IMR-90 (cell line): ENCODE data around the gene AK1. TPM values are rescaled to one million over a fixed set of nuclear protein-coding genes. Genes with fewer than 3 reads are reported as not detected.

Source experiments
- ATAC-seq: fragments of 200-7000 bp; cut with Tn5 transposase; 2 replicates; pipeline ENCODE4 v1.9.1; 2020; ENCODE audit warnings: low read depth, mild to moderate bottlenecking, moderate library complexity
- BruUV-seq: library from RNA; stranded (reverse); fragments of 400-500 nt; replicated peaks from 2 replicates; lab custom pipeline; 2021; lab: Mats Ljungman, UMichigan
- CTCF ChIA-PET: fragments of 300-600 bp; formaldehyde crosslinking; extraction: SDS; loops from one replicate; lab custom pipeline; 2021; ENCODE audit warnings: antibody characterized with exemption; lab: Yijun Ruan, JAX
- POLR2A ChIA-PET: fragments of 300-600 bp; sonication (Branson Sonifier 250); formaldehyde crosslinking; loops from one replicate; lab custom pipeline; 2022; ENCODE audit warnings: antibody characterized with exemption; ENCODE audit not compliant: unreplicated experiment; lab: Charles Lee
- DNase-seq: peaks from one replicate; pipeline ENCODE4 v3.0.0; 2013
- H2AFZ ChIP-seq: replicated peaks from 2 replicates; pipeline ENCODE3; 2013; ENCODE audit warnings: low read length, mild to moderate bottlenecking; ENCODE audit not compliant: poor library complexity
- H2AK5ac ChIP-seq: 2 replicates; pipeline ENCODE4 v1.6.1; 2013; ENCODE audit warnings: low read depth, low read length, inconsistent platforms
- H2AK9ac ChIP-seq: replicated peaks from 2 replicates; pipeline ENCODE3; 2013; ENCODE audit warnings: mild to moderate bottlenecking, low read depth, low read length, moderate library complexity; ENCODE audit not compliant: poor library complexity
- H2BK120ac ChIP-seq: 2 replicates; pipeline ENCODE4 v1.6.1; 2013; ENCODE audit warnings: low read depth, low read length, inconsistent platforms
- H2BK15ac ChIP-seq: 3 replicates; pipeline ENCODE4 v1.6.1; 2013; ENCODE audit warnings: low read depth, low read length, inconsistent platforms
- H2BK20ac ChIP-seq: 2 replicates; pipeline ENCODE4 v1.6.1; 2013; ENCODE audit warnings: low read depth, mild to moderate bottlenecking, inconsistent platforms, low read length, moderate library complexity
- H2BK5ac ChIP-seq: 2 replicates; pipeline ENCODE4 v1.6.1; 2013; ENCODE audit warnings: mild to moderate bottlenecking, low read depth, low read length, inconsistent platforms; ENCODE audit not compliant: poor library complexity, severe bottlenecking
- H3K14ac ChIP-seq: replicated peaks from 2 replicates; pipeline ENCODE4 v1.6.1; 2013; ENCODE audit warnings: low read depth, low read length, inconsistent platforms
- H3K18ac ChIP-seq: 2 replicates; pipeline ENCODE4 v1.6.1; 2013; ENCODE audit warnings: low read depth, low read length, control low read depth
- H3K23ac ChIP-seq: 2 replicates; pipeline ENCODE4 v1.6.1; 2013; ENCODE audit warnings: low read depth, low read length, inconsistent platforms
- H3K27ac ChIP-seq: 2 replicates; pipeline ENCODE4 v1.5.1; 2013; ENCODE audit warnings: mild to moderate bottlenecking, control low read depth, low read length; ENCODE audit not compliant: insufficient read depth
- H3K27me3 ChIP-seq: 2 replicates; pipeline ENCODE4 v1.6.1; 2013; ENCODE audit warnings: low read length; ENCODE audit not compliant: control insufficient read depth, insufficient read depth
- H3K36me3 ChIP-seq: 2 replicates; pipeline ENCODE4 v1.6.1; 2013; ENCODE audit warnings: low read length, mixed read lengths; ENCODE audit not compliant: control insufficient read depth, insufficient read depth
- H3K4ac ChIP-seq: 2 replicates; pipeline ENCODE4 v1.6.1; 2013; ENCODE audit warnings: low read depth, low read length, inconsistent platforms
- H3K4me1 ChIP-seq: 2 replicates; pipeline ENCODE4 v1.6.1; 2013; ENCODE audit warnings: low read length, mixed read lengths; ENCODE audit not compliant: control insufficient read depth, insufficient read depth
- H3K4me2 ChIP-seq: 2 replicates; pipeline ENCODE4 v1.6.1; 2013; ENCODE audit warnings: low read depth, mild to moderate bottlenecking, control low read depth, low read length, moderate library complexity
- H3K4me3 ChIP-seq: 2 replicates; pipeline ENCODE4 v1.5.1; 2013; ENCODE audit warnings: low read depth, mild to moderate bottlenecking, control low read depth, low read length, moderate library complexity; ENCODE audit not compliant: insufficient read depth
- H3K56ac ChIP-seq: 2 replicates; pipeline ENCODE4 v1.6.1; 2013; ENCODE audit warnings: low read length, inconsistent platforms; ENCODE audit not compliant: insufficient read depth; ENCODE audit errors: extremely low read depth
- H3K79me1 ChIP-seq, 2 experiments: 2 replicates each; pipeline ENCODE4 v1.6.1; 2013; ENCODE audit warnings: low read length in 2 of 2, inconsistent platforms in 1 of 2, low read depth in 1 of 2
- H3K9ac ChIP-seq: 2 replicates; pipeline ENCODE4 v1.6.1; 2013; ENCODE audit warnings: low read depth, low read length, control low read depth
- H3K9me1 ChIP-seq: 2 replicates; pipeline ENCODE4 v1.6.1; 2013; ENCODE audit warnings: low read length, inconsistent platforms; ENCODE audit not compliant: insufficient read depth
- H3K9me3 ChIP-seq: 2 replicates; pipeline ENCODE4 v1.6.1; 2013; ENCODE audit warnings: low read length; ENCODE audit not compliant: control insufficient read depth, insufficient read depth
- H4K20me1 ChIP-seq: 2 replicates; pipeline ENCODE4 v1.6.1; 2013; ENCODE audit warnings: low read length, inconsistent platforms; ENCODE audit not compliant: insufficient read depth
- H4K5ac ChIP-seq: 2 replicates; pipeline ENCODE4 v1.6.1; 2013; ENCODE audit warnings: mild to moderate bottlenecking, low read depth, low read length, control low read depth
- H4K8ac ChIP-seq, 2 experiments: 2 replicates each; pipeline ENCODE4 v1.6.1; 2013; ENCODE audit warnings: low read depth in 2 of 2, low read length in 2 of 2, control low read depth in 1 of 2, inconsistent platforms in 1 of 2
- H4K91ac ChIP-seq: 2 replicates; pipeline ENCODE4 v1.6.1; 2013; ENCODE audit warnings: low read depth, low read length, inconsistent platforms; ENCODE audit not compliant: insufficient read depth
- BHLHE40 ChIP-seq: fragments of 150-350 bp; IDR thresholded peaks from 2 replicates; pipeline ENCODE4 v1.6.1; 2016; ENCODE audit warnings: mild to moderate bottlenecking, low read depth, low read length
- CHD1 ChIP-seq: IDR thresholded peaks from 2 replicates; pipeline ENCODE4 v1.6.1; 2012; ENCODE audit warnings: low read depth, low read length, improper control_type of control experiment
- FOS ChIP-seq: fragments of 150-350 bp; IDR thresholded peaks from 2 replicates; pipeline ENCODE4 v1.6.1; 2016; ENCODE audit warnings: low read depth, low read length
- MAFK ChIP-seq: IDR thresholded peaks from 2 replicates; pipeline ENCODE4 v1.6.1; 2012; ENCODE audit warnings: low read depth, low read length, improper control_type of control experiment
- RAD21 ChIP-seq: IDR thresholded peaks from 2 replicates; pipeline ENCODE4 v1.6.1; 2012; ENCODE audit warnings: low read length, improper control_type of control experiment
- RCOR1 ChIP-seq: IDR thresholded peaks from 2 replicates; pipeline ENCODE4 v1.6.1; 2012; ENCODE audit warnings: mild to moderate bottlenecking, low read length, improper control_type of control experiment; ENCODE audit not compliant: insufficient replicate concordance
- RFX5 ChIP-seq: IDR thresholded peaks from 2 replicates; pipeline ENCODE4 v1.8.0; 2012; ENCODE audit warnings: low read depth, mild to moderate bottlenecking, low read length, moderate library complexity
- SMC3 ChIP-seq: fragments of 150-350 bp; IDR thresholded peaks from 2 replicates; pipeline ENCODE4 v1.6.1; 2016; ENCODE audit warnings: low read depth, mild to moderate bottlenecking, antibody characterized with exemption, low read length, moderate library complexity
- WGBS, 2 experiments: methylation state at CpG; one replicate each; pipeline versions ENCODE4 v1.1.5 to v1.1.7; 2013; ENCODE audit warnings: missing lambda C conversion rate in 2 of 2; ENCODE audit not compliant: insufficient read length in 1 of 2; ENCODE audit errors: extremely low coverage in 2 of 2; 5-methylcytosine and 5-hydroxymethylcytosine counted together
- dilution Hi-C: fragments of 300-500 bp; cut with HindIII; formaldehyde crosslinking; loops from one replicate; pipeline ENCODE4 v1.14.3; 2018; ENCODE audit warnings: low sequenced_read_pairs; ENCODE audit not compliant: unreplicated experiment
- in situ Hi-C: fragments of 300-500 bp; cut with MboI; formaldehyde crosslinking; loops from 3 replicates; pipeline ENCODE4 v1.14.3; 2019; ENCODE audit warnings: low sequenced_read_pairs, inconsistent platforms, mixed read lengths
- intact Hi-C: fragments of 100-400 bp; cut with micrococcal nuclease; formaldehyde crosslinking; loops from 2 replicates; pipeline ENCODE4 v1.10.0; 2022
- polyA plus RNA-seq, 3 experiments: library from polyadenylated mRNA; depleted of rRNA; stranded (reverse); fragments of >200 nt; gene quantifications; 2 replicates each; pipeline ENCODE4 v1.2.3, GENCODE V29; 2012; ENCODE audit warnings: low replicate concordance in 1 of 3
- total RNA-seq: library from RNA; depleted of rRNA; stranded (reverse); fragments of >200 nt; gene quantifications from 2 replicates; pipeline ENCODE4 v1.2.3, GENCODE V29; 2012
- TF ChIP-seq, protein P1 (sequence below): conservative IDR thresholded peaks from 2 replicates; pipeline ENCODE4 v1.5.1; 2012; ENCODE audit warnings: mild to moderate bottlenecking, low read depth, low read length, improper control_type of control experiment
- TF ChIP-seq, protein P2 (sequence below): fragments of 150-350 bp; IDR thresholded peaks from 2 replicates; pipeline ENCODE4 v1.6.1; 2016; ENCODE audit warnings: low read depth, mild to moderate bottlenecking, low read length, moderate library complexity, borderline replicate concordance

The AK1 gene
- total and polyA plus RNA-seq, 2 of the 4 experiments (the other 2 are of a cell fraction): 44.8 to 119 TPM

DNA sequence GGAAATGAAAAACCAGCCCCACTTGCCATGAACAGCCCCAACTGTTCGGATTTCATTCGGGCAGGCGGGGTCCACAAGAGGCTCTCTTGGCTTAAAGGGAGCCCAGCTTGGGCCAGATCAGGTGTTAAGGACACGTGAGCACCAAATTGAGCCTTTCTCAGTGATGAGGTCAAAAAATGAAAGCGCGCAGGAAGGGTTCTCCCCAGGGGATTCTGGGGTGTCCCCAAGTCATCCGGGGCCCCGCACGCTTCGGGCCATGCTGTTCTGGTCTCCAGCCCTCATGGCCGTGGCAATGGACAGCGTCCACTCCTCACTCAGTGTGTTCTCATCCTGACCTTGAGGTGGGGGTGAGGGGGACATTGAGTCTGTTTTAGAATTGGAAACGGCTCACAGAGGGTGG, 10.9 kb downstream of the AK1 start:
- Histone ChIP-seq H3K4ac (no peak overlapping the region), H3K18ac (no peak overlapping the region), H2AFZ (no peak overlapping the region), H4K5ac (no peak overlapping the region), H3K9me1 (peaks cover 3% of the 10 kb centered on the region; the same call in 1 of the 2 replicates), H2BK120ac (no peak overlapping the region), H4K91ac (no peak overlapping the region), H2BK5ac (no peak overlapping the region), H4K8ac (no peak overlapping the region), H3K23ac (no peak overlapping the region), H2BK15ac (no peak overlapping the region), H3K9ac (no peak overlapping the region), H4K20me1 (0 out of 2 replicates have a peak, but pooled peaks cover 3% of the 10 kb centered on the region), H2AK5ac (no peak overlapping the region), H3K4me3 (no peak overlapping the region), H3K27ac (no peak overlapping the region), H2BK20ac (no peak overlapping the region), H3K79me1 (no peaks in the 10 kb centered on the region), H3K56ac (no peak overlapping the region), H2AK9ac (no peak overlapping the region), H3K27me3 (no peaks in the 10 kb centered on the region), H3K4me1 (no peaks in the 10 kb centered on the region), H3K36me3 (peaks cover 22% of the 10 kb centered on the region), H3K14ac (no peak overlapping the region), H3K9me3 (no peaks in the 10 kb centered on the region), H3K4me2 (no peak overlapping the region)
- DNase-seq: no peak
- intact Hi-C loops: no loop called here
- in situ Hi-C loops: no loop called here
- dilution Hi-C loops: no loop called here
- TSS peak; percentile 77 for BruUV-seq
- ATAC-seq: no peak
- TF ChIP-seq RFX5 (no peak), FOS (no peak), RCOR1 (no peak), CHD1 (no peak), RAD21 (no peak), SMC3 (no peak), MAFK (no peak), BHLHE40 (no peak)
- TF ChIP-seq, protein P1, sequence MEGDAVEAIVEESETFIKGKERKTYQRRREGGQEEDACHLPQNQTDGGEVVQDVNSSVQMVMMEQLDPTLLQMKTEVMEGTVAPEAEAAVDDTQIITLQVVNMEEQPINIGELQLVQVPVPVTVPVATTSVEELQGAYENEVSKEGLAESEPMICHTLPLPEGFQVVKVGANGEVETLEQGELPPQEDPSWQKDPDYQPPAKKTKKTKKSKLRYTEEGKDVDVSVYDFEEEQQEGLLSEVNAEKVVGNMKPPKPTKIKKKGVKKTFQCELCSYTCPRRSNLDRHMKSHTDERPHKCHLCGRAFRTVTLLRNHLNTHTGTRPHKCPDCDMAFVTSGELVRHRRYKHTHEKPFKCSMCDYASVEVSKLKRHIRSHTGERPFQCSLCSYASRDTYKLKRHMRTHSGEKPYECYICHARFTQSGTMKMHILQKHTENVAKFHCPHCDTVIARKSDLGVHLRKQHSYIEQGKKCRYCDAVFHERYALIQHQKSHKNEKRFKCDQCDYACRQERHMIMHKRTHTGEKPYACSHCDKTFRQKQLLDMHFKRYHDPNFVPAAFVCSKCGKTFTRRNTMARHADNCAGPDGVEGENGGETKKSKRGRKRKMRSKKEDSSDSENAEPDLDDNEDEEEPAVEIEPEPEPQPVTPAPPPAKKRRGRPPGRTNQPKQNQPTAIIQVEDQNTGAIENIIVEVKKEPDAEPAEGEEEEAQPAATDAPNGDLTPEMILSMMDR: no peak
- TF ChIP-seq, protein P2, sequence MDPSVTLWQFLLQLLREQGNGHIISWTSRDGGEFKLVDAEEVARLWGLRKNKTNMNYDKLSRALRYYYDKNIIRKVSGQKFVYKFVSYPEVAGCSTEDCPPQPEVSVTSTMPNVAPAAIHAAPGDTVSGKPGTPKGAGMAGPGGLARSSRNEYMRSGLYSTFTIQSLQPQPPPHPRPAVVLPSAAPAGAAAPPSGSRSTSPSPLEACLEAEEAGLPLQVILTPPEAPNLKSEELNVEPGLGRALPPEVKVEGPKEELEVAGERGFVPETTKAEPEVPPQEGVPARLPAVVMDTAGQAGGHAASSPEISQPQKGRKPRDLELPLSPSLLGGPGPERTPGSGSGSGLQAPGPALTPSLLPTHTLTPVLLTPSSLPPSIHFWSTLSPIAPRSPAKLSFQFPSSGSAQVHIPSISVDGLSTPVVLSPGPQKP: no peak
- ChIA-PET POLR2A (no interaction called here), CTCF (no interaction called here)
- WGBS, 2 experiments: 100% methylated on average over 3 of the region's 13 CpGs; no CpG with 5 or more reads in 1 of the 2 experiments
